ENCODE results near the gene HSPA2.
A peak's percentile ranks its signal among the peaks of the same experiment; 100 is the strongest.

Gene HSPA2

GRCh38 chr14:64540208-64541202 is at the start of gene HSPA2:
Gene HSPA2, plus strand, starts transcription at chr14:64540741. Its CDS starts 109 bp downstream, at chr14:64540850.
- peak within 1 kb of the TSS; percentile 52 for H3K4me3 ChIP-seq (ENCODE audit: low read depth, low read length)
- DNase-seq (ENCODE audit: low read depth, low spot score): peak; percentile 100
- in situ Hi-C loops (cut with HindIII; ENCODE audit: low sequenced_read_pairs): no loop called here
- peak; percentile 86 for TF ChIP-seq CTCF (IDR thresholded peaks at IDR 0.05; ENCODE audit: low read depth, low read length)

GRCh38 chr14:64491637-64492036 is 48.9 kb upstream of the HSPA2 start:
- TF ChIP-seq CTCF (IDR thresholded peaks at IDR 0.05; ENCODE audit: low read depth, low read length): no peak
- H3K4me3 ChIP-seq (ENCODE audit: low read depth, low read length): no peak overlapping the region
- in situ Hi-C loops (cut with HindIII; ENCODE audit: low sequenced_read_pairs): no loop called here
- no peak for DNase-seq (ENCODE audit: low read depth, low spot score)

GRCh38 chr14:64493455-64493854 is 47.1 kb upstream of the HSPA2 start:
- DNase-seq (ENCODE audit: low read depth, low spot score): no peak
- H3K4me3 ChIP-seq (ENCODE audit: low read depth, low read length): no peak overlapping the region
- TF ChIP-seq CTCF (IDR thresholded peaks at IDR 0.05; ENCODE audit: low read depth, low read length): no peak
- in situ Hi-C loops (cut with HindIII; ENCODE audit: low sequenced_read_pairs): no loop called here

- H3K4me3 ChIP-seq (ENCODE audit: low read depth, low read length): no peak overlapping the region
- in situ Hi-C loops (cut with HindIII; ENCODE audit: low sequenced_read_pairs): no loop called here
Measured at GRCh38 chr14:64495252-64495651, 45.3 kb upstream of the HSPA2 start.

GRCh38 chr14:64496764-64497163 is 43.8 kb upstream of the HSPA2 start:
- DNase-seq (ENCODE audit: low read depth, low spot score): no peak
- no peak for TF ChIP-seq CTCF (IDR thresholded peaks at IDR 0.05; ENCODE audit: low read depth, low read length)
- in situ Hi-C loops (cut with HindIII; ENCODE audit: low sequenced_read_pairs): no loop called here
- H3K4me3 ChIP-seq (ENCODE audit: low read depth, low read length): no peak overlapping the region

More at GRCh38 chr14:64495252-64495651, 45.3 kb upstream of the HSPA2 start:
- no peak for DNase-seq (ENCODE audit: low read depth, low spot score)
- no peak for TF ChIP-seq CTCF (IDR thresholded peaks at IDR 0.05; ENCODE audit: low read depth, low read length)

- no peak for DNase-seq (ENCODE audit: low read depth, low spot score)
- H3K4me3 ChIP-seq (ENCODE audit: low read depth, low read length): no peak overlapping the region
- TF ChIP-seq CTCF (IDR thresholded peaks at IDR 0.05; ENCODE audit: low read depth, low read length): no peak
- in situ Hi-C loops (cut with HindIII; ENCODE audit: low sequenced_read_pairs): no loop called here
Measured at GRCh38 chr14:64500088-64500487, 40.5 kb upstream of the HSPA2 start.
